Panc1 (cell line): ENCODE measurements around the gene CBX7.

Experiments used
- CTCF ChIP-seq: fragments of 450-650 bp; IDR thresholded peaks from 2 replicates; pipeline ENCODE4 v1.5.1; 2017; ENCODE audit warnings: mild to moderate bottlenecking
- POLR2AphosphoS5 ChIP-seq: IDR thresholded peaks from 2 replicates; pipeline ENCODE4 v1.6.1; 2012; ENCODE audit warnings: mild to moderate bottlenecking, low read depth, low read length, moderate library complexity
- REST ChIP-seq, 2 experiments: IDR thresholded peaks; 2 replicates each; pipeline ENCODE4 v1.6.1; 2011 to 2012; ENCODE audit warnings: low read depth in 2 of 2, control low read depth in 1 of 2, low read length in 1 of 2, mild to moderate bottlenecking in 1 of 2, moderate library complexity in 1 of 2; ENCODE audit not compliant: insufficient read depth in 1 of 2
- TCF7L2 ChIP-seq: IDR thresholded peaks from 2 replicates; pipeline ENCODE4 v1.6.1; 2011; ENCODE audit warnings: mild to moderate bottlenecking, low read depth, low read length, inconsistent platforms

GRCh38 chr22:39129746-39130145 is 22.7 kb downstream of the CBX7 start:
- TF ChIP-seq CTCF (no peak), POLR2AphosphoS5 (no peak), REST (IDR thresholded peaks at IDR 0.05; ENCODE audit: insufficient read depth in 1 of 2, low read depth in 2 of 2, low read length in 1 of 2) (no peak), TCF7L2 (no peak)
